HEK293 (cell line): Measurements from ENCODE around the gene DLGAP4.

Source experiments
- CTCF ChIA-PET: fragments of 350-600 bp; formaldehyde crosslinking; extraction: SDS; loops from one replicate; lab custom pipeline; 2021; ENCODE audit warnings: antibody characterized with exemption; lab: Yijun Ruan, JAX
- POLR2A ChIA-PET: fragments of 300-600 bp; formaldehyde crosslinking; extraction: SDS; loops from one replicate; lab custom pipeline; 2020; ENCODE audit warnings: antibody characterized with exemption, inconsistent platforms; lab: Yijun Ruan, JAX
- H3K27ac ChIP-seq: fragments of 200-500 bp; sonication (Bioruptor generic); 2 replicates; pipeline ENCODE4 v1.5.1; 2014; ENCODE audit warnings: low read depth, low read length, control low read depth, inconsistent platforms; ENCODE audit errors: extremely low read depth
- H3K36me3 ChIP-seq, 2 experiments: fragments of 200-500 bp in 1 of 2; sonication (Bioruptor generic) in 1 of 2; 1 replicate in 1 of 2; 2 replicates in 1 of 2; pipeline ENCODE4 v1.5.1; 2014 to 2017; ENCODE audit warnings: inconsistent platforms in 2 of 2, low read length in 2 of 2; ENCODE audit not compliant: control insufficient read depth in 2 of 2, insufficient read depth in 1 of 2
- H3K4me1 ChIP-seq: fragments of 200-500 bp; sonication (Bioruptor generic); 2 replicates; pipeline ENCODE4 v1.5.1; 2014; ENCODE audit warnings: mild to moderate bottlenecking, low read length, inconsistent platforms; ENCODE audit not compliant: control insufficient read depth, insufficient read depth
- H3K4me3 ChIP-seq: 2 replicates; pipeline ENCODE4 v1.5.1; 2011; ENCODE audit warnings: low read depth, mild to moderate bottlenecking, control low read depth, low read length, moderate library complexity
- H3K9me3 ChIP-seq: fragments of 200-500 bp; sonication (Bioruptor generic); 2 replicates; pipeline ENCODE4 v1.5.1; 2014; ENCODE audit warnings: low read depth, low read length, inconsistent platforms; ENCODE audit not compliant: control insufficient read depth, insufficient read depth
- BCL11A ChIP-seq: fragments of 450-650 bp; formaldehyde crosslinking; IDR thresholded peaks from 2 replicates; pipeline ENCODE4 v1.5.1; 2016; ENCODE audit warnings: low read depth, missing biosample characterization, missing genetic modification characterization
- SCRT2 ChIP-seq: fragments of 450-650 bp; formaldehyde crosslinking; IDR thresholded peaks from 2 replicates; pipeline ENCODE4 v1.5.1; 2016; ENCODE audit warnings: missing biosample characterization, missing genetic modification characterization
- SP3 ChIP-seq: fragments of 450-650 bp; formaldehyde crosslinking; IDR thresholded peaks from 2 replicates; pipeline ENCODE4 v1.5.1; 2016; ENCODE audit warnings: missing biosample characterization, missing genetic modification characterization
- WT1 ChIP-seq: fragments of 450-650 bp; formaldehyde crosslinking; IDR thresholded peaks from 2 replicates; pipeline ENCODE4 v1.5.1; 2016; ENCODE audit warnings: missing biosample characterization, missing genetic modification characterization
- ZBTB8A ChIP-seq: fragments of 450-650 bp; formaldehyde crosslinking; IDR thresholded peaks from 2 replicates; pipeline ENCODE4 v1.5.1; 2016; ENCODE audit warnings: missing biosample characterization, missing genetic modification characterization
- ZNF114 ChIP-seq: fragments of 450-650 bp; formaldehyde crosslinking; IDR thresholded peaks from 2 replicates; pipeline ENCODE4 v1.5.0; 2017; ENCODE audit warnings: missing biosample characterization, missing genetic modification characterization
- ZNF133 ChIP-seq: fragments of 450-650 bp; formaldehyde crosslinking; IDR thresholded peaks from 2 replicates; pipeline ENCODE4 v1.5.1; 2016; ENCODE audit warnings: missing biosample characterization, missing genetic modification characterization
- ZNF146 ChIP-seq: fragments of 450-650 bp; formaldehyde crosslinking; IDR thresholded peaks from 2 replicates; pipeline ENCODE4 v1.5.1; 2016; ENCODE audit warnings: missing biosample characterization, missing genetic modification characterization
- ZNF148 ChIP-seq: fragments of 450-650 bp; formaldehyde crosslinking; IDR thresholded peaks from 2 replicates; pipeline ENCODE4 v1.5.0; 2017; ENCODE audit warnings: missing biosample characterization, missing genetic modification characterization, borderline replicate concordance
- ZNF2 ChIP-seq: fragments of 450-650 bp; formaldehyde crosslinking; IDR thresholded peaks from 2 replicates; pipeline ENCODE4 v1.5.1; 2016; ENCODE audit warnings: missing biosample characterization, missing genetic modification characterization
- ZNF214 ChIP-seq: fragments of 450-650 bp; formaldehyde crosslinking; IDR thresholded peaks from 2 replicates; pipeline ENCODE4 v1.5.1; 2017; ENCODE audit warnings: missing biosample characterization, mild to moderate bottlenecking, missing genetic modification characterization, borderline replicate concordance
- ZNF302 ChIP-seq: fragments of 450-650 bp; formaldehyde crosslinking; IDR thresholded peaks from 2 replicates; pipeline ENCODE4 v1.5.1; 2016; ENCODE audit warnings: missing biosample characterization, missing genetic modification characterization, low read depth
- ZNF341 ChIP-seq: fragments of 450-650 bp; formaldehyde crosslinking; IDR thresholded peaks from 2 replicates; pipeline ENCODE4; 2016; ENCODE audit warnings: low read depth, missing biosample characterization, missing genetic modification characterization
- ZNF391 ChIP-seq: fragments of 450-650 bp; formaldehyde crosslinking; IDR thresholded peaks from 2 replicates; pipeline ENCODE4 v1.5.1; 2016; ENCODE audit warnings: low read depth, missing biosample characterization, missing genetic modification characterization, borderline replicate concordance
- ZNF518A ChIP-seq: fragments of 450-650 bp; formaldehyde crosslinking; conservative IDR thresholded peaks from 2 replicates; pipeline ENCODE4 v1.5.1; 2016; ENCODE audit warnings: low read depth, missing biosample characterization, missing genetic modification characterization
- ZNF677 ChIP-seq: fragments of 450-650 bp; IDR thresholded peaks from 2 replicates; pipeline ENCODE4 v1.5.0; 2018; ENCODE audit warnings: missing biosample characterization, mild to moderate bottlenecking, missing genetic modification characterization, moderate library complexity
- ZNF777 ChIP-seq: fragments of 450-650 bp; formaldehyde crosslinking; IDR thresholded peaks from 2 replicates; pipeline ENCODE4 v1.5.1; 2017; ENCODE audit warnings: missing biosample characterization, missing genetic modification characterization, borderline replicate concordance
- ZSCAN4 ChIP-seq: fragments of 450-650 bp; formaldehyde crosslinking; IDR thresholded peaks from 2 replicates; pipeline ENCODE4 v1.5.1; 2017; ENCODE audit warnings: missing biosample characterization, missing genetic modification characterization
- TF ChIP-seq, protein P1 (sequence below): fragments of 450-650 bp; formaldehyde crosslinking; IDR thresholded peaks from 2 replicates; pipeline ENCODE4 v1.5.1; 2016; ENCODE audit warnings: missing biosample characterization, missing genetic modification characterization
- TF ChIP-seq, protein P2 (sequence below): fragments of 450-650 bp; formaldehyde crosslinking; IDR thresholded peaks from 2 replicates; pipeline ENCODE4 v1.5.1; 2016; ENCODE audit warnings: missing biosample characterization, missing genetic modification characterization

DLGAP4 gene

DNA sequence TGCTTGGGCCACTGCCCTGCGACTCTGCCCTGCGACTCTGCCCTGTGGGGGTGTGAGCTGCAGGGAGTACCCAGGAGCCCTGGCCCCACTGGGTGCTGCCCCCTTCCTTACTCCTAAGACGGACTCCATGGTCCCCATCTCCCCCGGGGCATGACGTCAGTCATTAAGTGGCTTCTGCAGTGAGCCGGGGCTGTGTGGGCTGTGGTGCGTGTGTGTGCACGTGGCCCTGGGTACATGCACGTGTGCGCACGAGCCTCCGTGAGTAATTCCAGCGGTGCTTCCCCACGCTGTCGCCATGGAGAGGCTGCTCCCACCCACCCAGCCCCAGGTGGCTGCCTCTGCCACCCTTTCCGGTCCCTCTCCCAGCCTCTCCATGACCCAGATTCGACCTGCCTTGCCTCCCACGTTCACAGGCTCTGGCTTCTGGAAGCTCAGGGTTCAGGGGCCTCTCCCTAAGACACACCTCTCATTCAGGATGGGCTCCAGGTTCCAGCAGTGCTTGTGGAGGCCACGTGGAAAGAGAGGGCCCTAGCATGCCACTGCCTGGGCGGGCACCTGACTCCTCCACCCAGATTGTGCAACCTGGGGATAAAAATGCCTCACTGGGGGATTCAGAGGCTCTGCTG, 88.3 kb downstream of the DLGAP4 start (continued):
- TF ChIP-seq ZBTB8A (tag by site-specific recombination) (no peak), ZNF341 (tag by site-specific recombination) (no peak)

- POLR2A ChIA-PET: no interaction called here
- H3K36me3 ChIP-seq: no peaks in the 10 kb centered on the region
Observed at GRCh38 chr20:36396340-36396739, 90.2 kb downstream of the DLGAP4 start.

DNA sequence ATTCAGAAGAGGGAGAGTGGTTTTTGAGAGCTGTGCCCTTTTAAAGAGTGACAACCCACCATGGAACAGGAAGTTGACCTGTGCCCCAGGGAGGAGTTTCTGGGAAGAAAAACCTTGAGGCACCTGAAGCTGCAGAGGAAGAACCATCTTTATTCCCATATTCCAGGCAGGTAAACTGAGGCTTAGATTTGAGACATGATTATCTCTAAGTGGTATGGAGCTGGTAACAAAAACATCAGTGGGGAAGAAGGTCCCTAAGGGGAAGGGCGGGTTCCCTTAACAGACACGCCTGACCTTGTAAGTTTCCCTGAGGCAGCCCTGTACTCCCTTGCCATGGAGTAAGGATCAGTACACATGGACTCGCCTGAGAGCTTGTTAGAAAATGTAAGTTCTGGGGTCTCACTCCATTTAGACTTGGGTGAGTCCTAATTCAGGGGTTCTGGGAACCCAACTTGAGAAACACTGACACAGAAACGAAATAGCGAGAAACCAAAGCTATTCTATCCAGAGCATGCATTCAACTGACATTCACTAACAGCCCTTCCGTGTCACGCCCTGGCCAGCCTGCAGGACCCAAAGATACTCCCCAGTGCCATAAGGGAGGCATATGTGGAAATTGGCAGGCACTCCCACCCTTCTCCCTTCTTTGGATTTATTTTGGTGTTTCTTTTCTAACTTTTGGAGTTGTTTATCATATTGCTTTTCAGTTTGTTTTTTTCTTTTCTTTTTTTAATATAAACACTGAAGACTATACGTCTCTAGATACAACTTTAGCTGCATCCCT, 90.9 kb downstream of the DLGAP4 start:
- Histone ChIP-seq H3K4me1 (no peaks in the 10 kb centered on the region), H3K27ac (no peak overlapping the region), H3K36me3 (no peaks in the 10 kb centered on the region), H3K9me3 (no peaks in the 10 kb centered on the region), H3K4me3 (no peak overlapping the region)
- ChIA-PET CTCF (interaction anchor here (0.7 kb wide), 2 partner anchors 106 to 288 kb away, joined by 3 read pairs; no protein-coding TSS in a partner anchor), POLR2A (interaction anchor here (0.6 kb wide), 1 partner anchor 731 kb away, joined by 6 read pairs; no protein-coding TSS in a partner anchor)
- TF ChIP-seq ZNF391 (tag by site-specific recombination) (no peak), ZNF518A (no peak), ZNF677 (tag by site-specific recombination) (no peak), ZNF302 (no peak), ZNF133 (tag by site-specific recombination) (no peak), ZNF777 (tag by site-specific recombination) (no peak), BCL11A (no peak)
- TF ChIP-seq, protein P1, sequence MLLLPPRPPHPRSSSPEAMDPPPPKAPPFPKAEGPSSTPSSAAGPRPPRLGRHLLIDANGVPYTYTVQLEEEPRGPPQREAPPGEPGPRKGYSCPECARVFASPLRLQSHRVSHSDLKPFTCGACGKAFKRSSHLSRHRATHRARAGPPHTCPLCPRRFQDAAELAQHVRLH (tag by site-specific recombination): no peak
- TF ChIP-seq, protein P2, sequence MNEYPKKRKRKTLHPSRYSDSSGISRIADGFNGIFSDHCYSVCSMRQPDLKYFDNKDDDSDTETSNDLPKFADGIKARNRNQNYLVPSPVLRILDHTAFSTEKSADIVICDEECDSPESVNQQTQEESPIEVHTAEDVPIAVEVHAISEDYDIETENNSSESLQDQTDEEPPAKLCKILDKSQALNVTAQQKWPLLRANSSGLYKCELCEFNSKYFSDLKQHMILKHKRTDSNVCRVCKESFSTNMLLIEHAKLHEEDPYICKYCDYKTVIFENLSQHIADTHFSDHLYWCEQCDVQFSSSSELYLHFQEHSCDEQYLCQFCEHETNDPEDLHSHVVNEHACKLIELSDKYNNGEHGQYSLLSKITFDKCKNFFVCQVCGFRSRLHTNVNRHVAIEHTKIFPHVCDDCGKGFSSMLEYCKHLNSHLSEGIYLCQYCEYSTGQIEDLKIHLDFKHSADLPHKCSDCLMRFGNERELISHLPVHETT: no peak

More at GRCh38 chr20:36396340-36396739, 90.2 kb downstream of the DLGAP4 start:
- TF ChIP-seq ZSCAN4 (tag by site-specific recombination): peak; percentile 93
- peak; percentile 27; the same call in 1 of the 2 replicates for TF ChIP-seq ZNF114
- TF ChIP-seq SCRT2 (tag by site-specific recombination): no peak
- TF ChIP-seq ZNF148: no peak
- no peak for TF ChIP-seq SP3 (tag by site-specific recombination)
- no peak for TF ChIP-seq ZNF2 (tag by site-specific recombination)
- TF ChIP-seq WT1 (tag by site-specific recombination): no peak
- TF ChIP-seq ZNF214: no peak
- TF ChIP-seq ZNF146: 0 out of 2 replicates have a peak, but pooled peaks have one; percentile 3
- no peaks in the 10 kb centered on the region for H3K4me1 ChIP-seq
- CTCF ChIA-PET: interaction anchor here (0.7 kb wide), 1 partner anchor 105 kb away, joined by 3 read pairs; no protein-coding TSS in a partner anchor
- H3K27ac ChIP-seq: no peak overlapping the region
- H3K4me3 ChIP-seq: no peak overlapping the region
- no peaks in the 10 kb centered on the region for H3K9me3 ChIP-seq
